ENCODE data around the gene SOX5.

SOX5 gene

GRCh38 chr12:23949348-23950209 is at the start of gene SOX5:
Gene SOX5 (minus strand): TSS chr12:23949670. CDS start chr12:23949601, 69 bp downstream.
- DNase-seq (ENCODE audit: low spot score): peak; percentile 72

GRCh38 chr12:23987046-23987445 is 37.6 kb upstream of the SOX5 start:
- DNase-seq (ENCODE audit: low spot score): no peak

- DNase-seq (ENCODE audit: low spot score): no peak
Measured at GRCh38 chr12:23980826-23981225, 31.4 kb upstream of the SOX5 start.

- no peak for DNase-seq (ENCODE audit: low spot score)
Measured at GRCh38 chr12:23964812-23965211, 15.3 kb upstream of the SOX5 start.

GRCh38 chr12:23959826-23960225 is 10.4 kb upstream of the SOX5 start:
- DNase-seq (ENCODE audit: low spot score): no peak

- no peak for DNase-seq (ENCODE audit: low spot score)
Measured at GRCh38 chr12:23954332-23954731, 4.9 kb upstream of the SOX5 start.

- DNase-seq (ENCODE audit: low spot score): no peak
Measured at GRCh38 chr12:23952071-23952470, 2.6 kb upstream of the SOX5 start.

GRCh38 chr12:23950775-23951451 is 1.4 kb upstream of the SOX5 start:
- peak; percentile 16 for DNase-seq (ENCODE audit: low spot score)

- peak; percentile 21 for DNase-seq (ENCODE audit: low spot score)
Measured at GRCh38 chr12:23950210-23950774, 822 bp upstream of the SOX5 start.

- DNase-seq (ENCODE audit: low spot score): no peak
Measured at GRCh38 chr12:23948291-23948690, 1.2 kb downstream of the SOX5 start.

GRCh38 chr12:23947395-23947794 is 2.1 kb downstream of the SOX5 start:
- no peak for DNase-seq (ENCODE audit: low spot score)

- DNase-seq (ENCODE audit: low spot score): no peak
Measured at GRCh38 chr12:23945249-23945648, 4.2 kb downstream of the SOX5 start.

GRCh38 chr12:23944067-23944466 is 5.4 kb downstream of the SOX5 start:
- peak; percentile 44 for DNase-seq (ENCODE audit: low spot score)

- DNase-seq (ENCODE audit: low spot score): no peak
Measured at GRCh38 chr12:23942841-23943240, 6.6 kb downstream of the SOX5 start.

GRCh38 chr12:23941780-23942179 is 7.7 kb downstream of the SOX5 start:
- no peak for DNase-seq (ENCODE audit: low spot score)

GRCh38 chr12:23938422-23938821 is 11.0 kb downstream of the SOX5 start:
- no peak for DNase-seq (ENCODE audit: low spot score)

- no peak for DNase-seq (ENCODE audit: low spot score)
Measured at GRCh38 chr12:23931176-23931575, 18.3 kb downstream of the SOX5 start.

- no peak for DNase-seq (ENCODE audit: low spot score)
Measured at GRCh38 chr12:23930599-23930998, 18.9 kb downstream of the SOX5 start.

- no peak for DNase-seq (ENCODE audit: low spot score)
Measured at GRCh38 chr12:23929906-23930305, 19.6 kb downstream of the SOX5 start.

- DNase-seq (ENCODE audit: low spot score): no peak
Measured at GRCh38 chr12:23927907-23928306, 21.6 kb downstream of the SOX5 start.

GRCh38 chr12:23921099-23921856 is 28.2 kb downstream of the SOX5 start:
- DNase-seq (ENCODE audit: low spot score): peak; percentile 18

GRCh38 chr12:23911574-23911973 is 37.9 kb downstream of the SOX5 start:
- no peak for DNase-seq (ENCODE audit: low spot score)

Measured in Ammon's horn (tissue), 1 donor.